Peyer's patch (tissue), 4 donors: ENCODE results near the gene NCOA5.

ENCODE experiments used
- CTCF ChIP-seq, 6 experiments: fragments of 450-650 bp in 4 of 6; fragments of 200-600 bp in 2 of 6; sonication (generic) in 1 of 6; IDR thresholded peaks; one replicate each; pipeline ENCODE4 v1.5.1; 2017 to 2019; ENCODE audit warnings: antibody characterized with exemption in 6 of 6, mild to moderate bottlenecking in 3 of 6, moderate library complexity in 1 of 6
- POLR2A ChIP-seq, 2 donors: fragments of 450-650 bp; IDR thresholded peaks; one replicate each; pipeline ENCODE4 v1.5.1; 2017; ENCODE audit warnings: antibody characterized with exemption in 2 of 2, mild to moderate bottlenecking in 2 of 2, moderate library complexity in 2 of 2

GRCh38 chr20:46076806-46077205 is 13.0 kb downstream of the NCOA5 start:
- no peak for TF ChIP-seq CTCF (IDR thresholded peaks at IDR 0.05)
- no peak for TF ChIP-seq POLR2A (IDR thresholded peaks at IDR 0.05)
